ENCODE results near the gene TRIM31. TPM values are rescaled to one million over a fixed set of nuclear protein-coding genes. Genes with fewer than 3 reads are reported as not detected.
"Not testable (repeated sequence)": the region's sequence is repeated elsewhere in the genome, so short reads cannot be mapped to it uniquely, and the experiment has no call there.

The TRIM31 gene
- total RNA-seq, 1 donor from 2014 or later: not detected

- no peaks in the 10 kb centered on the region for H3K36me3 Mint-ChIP-seq (ENCODE audit: low read depth, unreplicated experiment)
Observed at GRCh38 chr6:30147096-30147495, 34.2 kb upstream of the TRIM31 start.

DNA sequence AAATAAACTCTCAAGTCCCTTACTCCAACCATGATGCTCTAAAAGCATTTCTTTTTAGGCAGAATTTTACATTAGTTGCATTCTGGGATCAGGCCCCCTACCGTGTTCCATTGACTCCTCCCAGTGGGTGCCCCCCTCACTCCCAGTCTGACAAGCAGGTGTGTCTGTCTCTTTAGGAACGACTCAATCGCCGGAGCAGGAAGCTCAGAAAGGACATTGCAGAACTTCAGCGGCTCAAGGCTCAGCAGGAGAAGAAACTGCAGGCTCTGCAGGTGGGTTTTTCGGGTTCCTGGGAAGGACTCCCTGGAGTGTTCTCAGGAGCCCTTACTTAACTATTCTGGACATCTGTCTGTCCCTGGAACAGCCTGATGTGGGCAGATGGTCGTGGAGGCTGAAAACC lies 32.9 kb upstream of the TRIM31 start:
- Mint-ChIP-seq H3K27ac (ENCODE audit: unreplicated experiment) (no peak overlapping the region), H3K36me3 (ENCODE audit: low read depth, unreplicated experiment) (no peaks in the 10 kb centered on the region)

More at GRCh38 chr6:30147096-30147495, 34.2 kb upstream of the TRIM31 start:
- peaks cover 4% of the 10 kb centered on the region for H3K27me3 Mint-ChIP-seq (ENCODE audit: unreplicated experiment)
- H3K27ac Mint-ChIP-seq (ENCODE audit: unreplicated experiment): no peak overlapping the region
- TF ChIP-seq, protein P1, sequence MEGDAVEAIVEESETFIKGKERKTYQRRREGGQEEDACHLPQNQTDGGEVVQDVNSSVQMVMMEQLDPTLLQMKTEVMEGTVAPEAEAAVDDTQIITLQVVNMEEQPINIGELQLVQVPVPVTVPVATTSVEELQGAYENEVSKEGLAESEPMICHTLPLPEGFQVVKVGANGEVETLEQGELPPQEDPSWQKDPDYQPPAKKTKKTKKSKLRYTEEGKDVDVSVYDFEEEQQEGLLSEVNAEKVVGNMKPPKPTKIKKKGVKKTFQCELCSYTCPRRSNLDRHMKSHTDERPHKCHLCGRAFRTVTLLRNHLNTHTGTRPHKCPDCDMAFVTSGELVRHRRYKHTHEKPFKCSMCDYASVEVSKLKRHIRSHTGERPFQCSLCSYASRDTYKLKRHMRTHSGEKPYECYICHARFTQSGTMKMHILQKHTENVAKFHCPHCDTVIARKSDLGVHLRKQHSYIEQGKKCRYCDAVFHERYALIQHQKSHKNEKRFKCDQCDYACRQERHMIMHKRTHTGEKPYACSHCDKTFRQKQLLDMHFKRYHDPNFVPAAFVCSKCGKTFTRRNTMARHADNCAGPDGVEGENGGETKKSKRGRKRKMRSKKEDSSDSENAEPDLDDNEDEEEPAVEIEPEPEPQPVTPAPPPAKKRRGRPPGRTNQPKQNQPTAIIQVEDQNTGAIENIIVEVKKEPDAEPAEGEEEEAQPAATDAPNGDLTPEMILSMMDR (IDR thresholded peaks at IDR 0.05; ENCODE audit: unreplicated experiment): no peak
- no peaks in the 10 kb centered on the region for H3K9me3 Mint-ChIP-seq (ENCODE audit: unreplicated experiment)
- H3K4me3 Mint-ChIP-seq (ENCODE audit: unreplicated experiment): no peak overlapping the region
- H3K4me1 Mint-ChIP-seq (ENCODE audit: unreplicated experiment): no peaks in the 10 kb centered on the region
- no peak for DNase-seq (ENCODE audit: low spot score)

GRCh38 chr6:30144811-30145210 lies 31.9 kb upstream of the TRIM31 start:
- no peak for DNase-seq (ENCODE audit: low spot score)
- Mint-ChIP-seq H3K36me3 (ENCODE audit: low read depth, unreplicated experiment) (no peaks in the 10 kb centered on the region), H3K9me3 (ENCODE audit: unreplicated experiment) (no peaks in the 10 kb centered on the region), H3K4me1 (ENCODE audit: unreplicated experiment) (no peaks in the 10 kb centered on the region), H3K27ac (ENCODE audit: unreplicated experiment) (no peak overlapping the region), H3K27me3 (ENCODE audit: unreplicated experiment) (peaks cover 7% of the 10 kb centered on the region), H3K4me3 (ENCODE audit: unreplicated experiment) (no peak overlapping the region)
- TF ChIP-seq, protein P1 (IDR thresholded peaks at IDR 0.05; ENCODE audit: unreplicated experiment): no peak

More for the DNA sequence above, 32.9 kb upstream of the TRIM31 start:
- TF ChIP-seq, protein P1 (IDR thresholded peaks at IDR 0.05; ENCODE audit: unreplicated experiment): no peak
- Mint-ChIP-seq H3K4me3 (ENCODE audit: unreplicated experiment) (no peak overlapping the region), H3K9me3 (ENCODE audit: unreplicated experiment) (no peaks in the 10 kb centered on the region), H3K4me1 (ENCODE audit: unreplicated experiment) (no peaks in the 10 kb centered on the region), H3K27me3 (ENCODE audit: unreplicated experiment) (peaks cover 7% of the 10 kb centered on the region)
- no peak for DNase-seq (ENCODE audit: low spot score)

DNA sequence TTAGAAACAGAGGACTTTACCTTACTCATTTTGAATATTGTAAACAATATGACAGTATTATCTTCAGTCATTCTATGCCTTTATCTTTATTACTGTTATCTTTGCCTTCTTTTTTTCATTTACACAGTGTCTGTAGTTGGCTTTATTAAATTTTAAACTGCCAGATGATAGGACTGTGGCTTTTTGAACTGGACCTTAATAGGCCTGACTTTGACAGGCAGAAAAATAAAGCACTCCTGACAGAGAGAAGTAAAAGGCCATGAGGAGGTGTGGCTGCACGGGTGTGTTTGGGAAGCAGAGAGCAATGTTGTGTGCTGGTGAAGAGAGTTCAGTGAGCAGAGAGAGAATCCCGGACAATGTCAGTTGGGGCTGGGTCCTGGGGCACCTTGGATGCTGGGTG lies 30.9 kb upstream of the TRIM31 start:
- Mint-ChIP-seq H3K27me3 (ENCODE audit: unreplicated experiment) (peaks cover 7% of the 10 kb centered on the region), H3K4me1 (ENCODE audit: unreplicated experiment) (no peaks in the 10 kb centered on the region), H3K36me3 (ENCODE audit: low read depth, unreplicated experiment) (no peaks in the 10 kb centered on the region), H3K27ac (ENCODE audit: unreplicated experiment) (no peak overlapping the region), H3K4me3 (ENCODE audit: unreplicated experiment) (no peak overlapping the region), H3K9me3 (ENCODE audit: unreplicated experiment) (no peaks in the 10 kb centered on the region)
- TF ChIP-seq, protein P1 (IDR thresholded peaks at IDR 0.05; ENCODE audit: unreplicated experiment): no peak
- no peak for DNase-seq (ENCODE audit: low spot score)

- no peak for DNase-seq (ENCODE audit: low spot score)
- Mint-ChIP-seq H3K27me3 (ENCODE audit: unreplicated experiment) (peaks cover 5% of the 10 kb centered on the region), H3K4me1 (ENCODE audit: unreplicated experiment) (no peaks in the 10 kb centered on the region), H3K9me3 (ENCODE audit: unreplicated experiment) (no peaks in the 10 kb centered on the region), H3K27ac (ENCODE audit: unreplicated experiment) (no peak overlapping the region), H3K4me3 (ENCODE audit: unreplicated experiment) (no peak overlapping the region), H3K36me3 (ENCODE audit: low read depth, unreplicated experiment) (no peaks in the 10 kb centered on the region)
- TF ChIP-seq, protein P1 (IDR thresholded peaks at IDR 0.05; ENCODE audit: unreplicated experiment): no peak
Observed at GRCh38 chr6:30142665-30143064, 29.8 kb upstream of the TRIM31 start.

DNA sequence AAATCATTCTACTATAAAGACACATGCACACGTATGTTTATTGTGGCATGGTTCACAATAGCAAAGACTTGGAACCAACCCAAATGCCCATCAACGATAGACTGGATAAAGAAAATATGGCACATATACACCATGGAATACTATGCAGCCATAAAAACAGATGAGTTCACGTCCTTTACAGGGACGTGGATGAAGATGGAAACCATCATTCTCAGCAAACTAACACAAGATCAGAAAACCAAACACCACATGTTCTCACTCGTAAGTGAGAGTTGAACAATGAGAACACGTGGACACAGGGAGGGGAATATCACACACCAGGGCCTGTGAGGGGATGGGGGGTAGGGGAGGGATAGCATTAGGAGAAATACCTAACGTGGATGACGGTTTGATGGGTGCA lies 27.4 kb upstream of the TRIM31 start:
- H3K4me1 Mint-ChIP-seq (ENCODE audit: unreplicated experiment); H3K4me3 Mint-ChIP-seq (ENCODE audit: unreplicated experiment); DNase-seq (ENCODE audit: low spot score); H3K27me3 Mint-ChIP-seq (ENCODE audit: unreplicated experiment); H3K9me3 Mint-ChIP-seq (ENCODE audit: unreplicated experiment); H3K36me3 Mint-ChIP-seq (ENCODE audit: low read depth, unreplicated experiment); H3K27ac Mint-ChIP-seq (ENCODE audit: unreplicated experiment): not testable (repeated sequence)

All from endothelial cell (in vitro differentiated cells).